Glutamatergic neuron (in vitro differentiated cells): Measurements from ENCODE around the gene SLC9A3. TPM values are rescaled to one million over a fixed set of nuclear protein-coding genes. Genes with fewer than 3 reads are reported as not detected.

ENCODE experiments used
- DNase-seq: peaks from one replicate; pipeline ENCODE4 v3.0.0; 2022
- H3K27ac Mint-ChIP-seq: one replicate; pipeline ENCODE4 v1.8.0; 2020; ENCODE audit warnings: mild to moderate bottlenecking, mixed read lengths, inconsistent platforms; ENCODE audit not compliant: unreplicated experiment
- H3K27me3 Mint-ChIP-seq: one replicate; pipeline ENCODE4 v1.8.0; 2020; ENCODE audit warnings: mild to moderate bottlenecking, moderate library complexity, mixed read lengths, inconsistent platforms; ENCODE audit not compliant: unreplicated experiment
- H3K36me3 Mint-ChIP-seq: one replicate; pipeline ENCODE4 v1.8.0; 2020; ENCODE audit warnings: mild to moderate bottlenecking, mixed read lengths, inconsistent platforms; ENCODE audit not compliant: unreplicated experiment
- H3K4me1 Mint-ChIP-seq: one replicate; pipeline ENCODE4 v1.8.0; 2020; ENCODE audit warnings: mild to moderate bottlenecking, low read depth, mixed read lengths, inconsistent platforms; ENCODE audit not compliant: unreplicated experiment
- H3K4me3 Mint-ChIP-seq: one replicate; pipeline ENCODE4 v1.8.0; 2020; ENCODE audit warnings: mild to moderate bottlenecking, mixed read lengths, inconsistent platforms; ENCODE audit not compliant: unreplicated experiment
- H3K9me3 Mint-ChIP-seq: one replicate; pipeline ENCODE4 v1.8.0; 2020; ENCODE audit warnings: mild to moderate bottlenecking, moderate library complexity, mixed read lengths, inconsistent platforms; ENCODE audit not compliant: unreplicated experiment
- microRNA-seq: library from miRNA; unstranded; fragments of <30 nt; microRNA quantifications from one replicate; pipeline ENCODE4, GENCODE V29; 2020; ENCODE audit not compliant: unreplicated experiment
- total RNA-seq: library from RNA; stranded (reverse); fragmentation: NEBNext Ultra II Directional; extraction: Animal tissue kit (Norgen Biotek cat#: 25700); gene quantifications from one replicate; pipeline ENCODE4 v1.2.1, GENCODE V29; 2021; ENCODE audit not compliant: unreplicated experiment
- TF ChIP-seq, protein P1 (sequence below): fragments of 200-600 bp; sonication (generic); IDR thresholded peaks from one replicate; pipeline ENCODE4 v1.5.0; 2021; ENCODE audit not compliant: partially characterized antibody, unreplicated experiment

The SLC9A3 gene
- total RNA-seq, 1 donor from 2014 or later, result 1.1 TPM

DNA sequence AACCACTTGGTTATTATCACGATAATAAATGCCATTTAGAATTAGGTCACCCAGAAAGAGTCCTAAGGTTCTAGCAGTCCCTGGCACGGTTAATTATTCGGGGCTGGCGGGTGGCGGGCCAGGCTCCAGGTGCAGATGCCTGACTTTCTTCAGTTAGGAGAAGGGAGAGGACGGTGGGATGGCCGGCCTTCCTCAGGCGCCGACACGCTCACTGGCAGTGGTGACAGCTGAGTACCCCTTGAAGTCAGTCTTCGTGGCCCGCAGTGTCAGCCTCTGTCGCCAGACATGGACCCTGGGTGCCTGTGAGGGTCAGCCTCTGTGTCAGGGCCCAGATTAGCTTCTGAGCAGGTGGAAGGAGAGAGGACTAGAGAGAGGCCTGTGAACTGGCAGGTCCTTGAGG, 102.3 kb downstream of the SLC9A3 start:
- TF ChIP-seq, protein P1, sequence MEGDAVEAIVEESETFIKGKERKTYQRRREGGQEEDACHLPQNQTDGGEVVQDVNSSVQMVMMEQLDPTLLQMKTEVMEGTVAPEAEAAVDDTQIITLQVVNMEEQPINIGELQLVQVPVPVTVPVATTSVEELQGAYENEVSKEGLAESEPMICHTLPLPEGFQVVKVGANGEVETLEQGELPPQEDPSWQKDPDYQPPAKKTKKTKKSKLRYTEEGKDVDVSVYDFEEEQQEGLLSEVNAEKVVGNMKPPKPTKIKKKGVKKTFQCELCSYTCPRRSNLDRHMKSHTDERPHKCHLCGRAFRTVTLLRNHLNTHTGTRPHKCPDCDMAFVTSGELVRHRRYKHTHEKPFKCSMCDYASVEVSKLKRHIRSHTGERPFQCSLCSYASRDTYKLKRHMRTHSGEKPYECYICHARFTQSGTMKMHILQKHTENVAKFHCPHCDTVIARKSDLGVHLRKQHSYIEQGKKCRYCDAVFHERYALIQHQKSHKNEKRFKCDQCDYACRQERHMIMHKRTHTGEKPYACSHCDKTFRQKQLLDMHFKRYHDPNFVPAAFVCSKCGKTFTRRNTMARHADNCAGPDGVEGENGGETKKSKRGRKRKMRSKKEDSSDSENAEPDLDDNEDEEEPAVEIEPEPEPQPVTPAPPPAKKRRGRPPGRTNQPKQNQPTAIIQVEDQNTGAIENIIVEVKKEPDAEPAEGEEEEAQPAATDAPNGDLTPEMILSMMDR, result no peak
- peaks cover 7% of the 10 kb centered on the region for H3K9me3 Mint-ChIP-seq
- H3K27ac Mint-ChIP-seq, result no peak overlapping the region
- peaks cover 5% of the 10 kb centered on the region for H3K4me1 Mint-ChIP-seq
- peaks cover 8% of the 10 kb centered on the region for H3K27me3 Mint-ChIP-seq
- H3K4me3 Mint-ChIP-seq, result no peak overlapping the region
- DNase-seq, result no peak
- no peaks in the 10 kb centered on the region for H3K36me3 Mint-ChIP-seq

DNA sequence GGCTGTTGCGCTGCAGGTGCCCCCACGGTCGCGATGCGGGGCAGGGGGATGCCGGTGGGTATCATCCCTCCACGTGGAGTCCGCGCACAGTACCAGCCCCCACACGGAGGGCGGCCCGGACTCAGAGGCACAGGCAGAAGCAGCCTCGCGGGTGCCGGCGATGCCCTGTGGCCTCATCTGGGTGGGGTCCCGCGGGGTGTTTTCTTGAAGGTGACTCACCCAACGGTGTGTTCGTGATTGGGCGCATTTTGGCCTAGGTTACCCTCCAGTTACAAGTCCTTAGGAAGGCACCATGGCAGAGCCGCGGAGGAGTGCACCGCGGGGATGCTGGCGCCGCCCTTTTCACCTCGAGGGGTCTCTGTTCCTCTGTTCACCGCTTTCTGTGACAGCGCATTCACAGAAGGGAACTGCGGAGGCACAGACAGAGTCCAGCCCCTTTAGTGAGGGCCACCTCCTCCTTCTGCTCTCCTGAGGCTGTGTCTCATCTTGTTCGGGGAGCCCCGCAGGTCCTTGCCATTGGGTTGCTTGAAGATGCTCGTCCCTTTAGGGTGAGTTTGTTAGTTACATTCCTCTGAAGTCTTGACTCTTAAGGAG, 102.9 kb downstream of the SLC9A3 start:
- peaks cover 8% of the 10 kb centered on the region for H3K27me3 Mint-ChIP-seq
- peaks cover 5% of the 10 kb centered on the region for H3K9me3 Mint-ChIP-seq
- H3K27ac Mint-ChIP-seq, result no peak overlapping the region
- no peak for DNase-seq
- no peaks in the 10 kb centered on the region for H3K36me3 Mint-ChIP-seq
- no peak overlapping the region for H3K4me3 Mint-ChIP-seq
- H3K4me1 Mint-ChIP-seq, result peaks cover 5% of the 10 kb centered on the region
- TF ChIP-seq, protein P1, result no peak

DNA sequence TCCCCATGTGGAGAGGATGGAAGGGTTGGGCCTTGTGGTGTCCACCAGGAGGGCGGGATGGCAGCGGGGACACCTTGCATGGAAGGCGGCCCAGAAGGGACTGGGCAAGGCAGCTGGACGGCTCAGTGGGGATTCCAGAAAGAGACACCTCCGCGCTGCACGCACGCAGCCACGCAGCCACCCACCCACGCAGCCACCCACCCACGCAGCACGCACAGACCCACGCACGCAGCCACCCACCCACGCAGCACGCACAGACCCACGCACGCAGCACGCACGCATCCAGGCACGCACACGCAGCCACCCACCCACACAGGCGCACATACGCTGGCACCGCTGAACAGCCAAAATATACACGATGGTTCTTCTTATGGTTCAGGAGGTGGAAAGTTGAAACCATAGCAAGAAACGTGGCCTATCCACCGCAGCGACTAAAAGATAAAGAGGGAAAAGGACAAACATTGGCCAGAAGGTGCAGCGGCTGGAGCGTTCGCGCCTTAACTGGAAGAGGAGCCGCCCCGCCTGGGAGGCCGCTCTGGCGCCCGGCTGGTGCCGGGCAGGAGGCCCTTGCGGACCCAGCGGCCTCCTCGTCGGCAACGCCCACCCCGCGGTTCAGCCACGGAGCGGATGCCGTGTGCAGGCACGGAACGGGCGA, 103.5 kb downstream of the SLC9A3 start:
- H3K4me1 Mint-ChIP-seq, result peaks cover 5% of the 10 kb centered on the region
- TF ChIP-seq, protein P1, result no peak
- H3K4me3 Mint-ChIP-seq, result no peak overlapping the region
- H3K36me3 Mint-ChIP-seq, result no peaks in the 10 kb centered on the region
- peaks cover 8% of the 10 kb centered on the region for H3K27me3 Mint-ChIP-seq
- no peak for DNase-seq
- H3K27ac Mint-ChIP-seq, result no peak overlapping the region
- H3K9me3 Mint-ChIP-seq, result peaks cover 5% of the 10 kb centered on the region

Small RNA genes lying within 50 kb of the gene (microRNA-seq; reads per million reads assigned to microRNA genes)
- not detected for gene MIR4456

Other genes starting within 250 kb of the SLC9A3 start
- 2.0 TPM for gene AHRR, start 202.7 kb downstream of the SLC9A3 start, total RNA-seq
- gene EXOC3, start 81.3 kb downstream of the SLC9A3 start, total RNA-seq, result 55.4 TPM
- gene CEP72, start 87.9 kb upstream of the SLC9A3 start, total RNA-seq, result 43.9 TPM
- gene TPPP, start 168.9 kb upstream of the SLC9A3 start, total RNA-seq, result 44.5 TPM